ENCODE measurements around the gene ERG.

ERG gene

GRCh38 chr21:38500073-38500472, 1.8 kb upstream of the ERG start:
- DNase-seq (ENCODE audit: low read depth, low spot score), result no peak

- no peak for DNase-seq (ENCODE audit: low read depth, low spot score)
Observed at GRCh38 chr21:38499296-38499695, 1.0 kb upstream of the ERG start.

GRCh38 chr21:38496224-38496623, 2.1 kb downstream of the ERG start:
- no peak for DNase-seq (ENCODE audit: low read depth, low spot score)

GRCh38 chr21:38495696-38496095, 2.6 kb downstream of the ERG start:
- DNase-seq (ENCODE audit: low read depth, low spot score), result no peak

GRCh38 chr21:38495242-38495641, 3.0 kb downstream of the ERG start:
- DNase-seq (ENCODE audit: low read depth, low spot score), result no peak

- DNase-seq (ENCODE audit: low read depth, low spot score), result no peak
Observed at GRCh38 chr21:38494703-38495102, 3.6 kb downstream of the ERG start.

GRCh38 chr21:38494251-38494642, 4.0 kb downstream of the ERG start:
- no peak for DNase-seq (ENCODE audit: low read depth, low spot score)

GRCh38 chr21:38493549-38494250, 4.6 kb downstream of the ERG start:
- no peak for DNase-seq (ENCODE audit: low read depth, low spot score)

- no peak for DNase-seq (ENCODE audit: low read depth, low spot score)
Observed at GRCh38 chr21:38492007-38492406, 6.3 kb downstream of the ERG start.

GRCh38 chr21:38491536-38491935, 6.7 kb downstream of the ERG start:
- no peak for DNase-seq (ENCODE audit: low read depth, low spot score)

GRCh38 chr21:38490411-38491020, 7.8 kb downstream of the ERG start:
- no peak for DNase-seq (ENCODE audit: low read depth, low spot score)

GRCh38 chr21:38489729-38490128, 8.5 kb downstream of the ERG start:
- no peak for DNase-seq (ENCODE audit: low read depth, low spot score)

GRCh38 chr21:38489271-38489652, 9.0 kb downstream of the ERG start:
- DNase-seq (ENCODE audit: low read depth, low spot score), result no peak

GRCh38 chr21:38488640-38489270, 9.5 kb downstream of the ERG start:
- no peak for DNase-seq (ENCODE audit: low read depth, low spot score)

- DNase-seq (ENCODE audit: low read depth, low spot score), result no peak
Observed at GRCh38 chr21:38487901-38488639, 10.2 kb downstream of the ERG start.

- DNase-seq (ENCODE audit: low read depth, low spot score), result no peak
Observed at GRCh38 chr21:38486706-38487105, 11.6 kb downstream of the ERG start.

- DNase-seq (ENCODE audit: low read depth, low spot score), result no peak
Observed at GRCh38 chr21:38486221-38486620, 12.1 kb downstream of the ERG start.

- DNase-seq (ENCODE audit: low read depth, low spot score), result no peak
Observed at GRCh38 chr21:38479641-38480525, 18.4 kb downstream of the ERG start.

- DNase-seq (ENCODE audit: low read depth, low spot score), result no peak
Observed at GRCh38 chr21:38478782-38479181, 19.5 kb downstream of the ERG start.

GRCh38 chr21:38477226-38477625, 21.1 kb downstream of the ERG start:
- DNase-seq (ENCODE audit: low read depth, low spot score), result no peak

- DNase-seq (ENCODE audit: low read depth, low spot score), result no peak
Observed at GRCh38 chr21:38476385-38476784, 21.9 kb downstream of the ERG start.

Data from brain pericyte (primary cell).